Measurements from ENCODE around the gene BRAF. TPM values are rescaled to one million over a fixed set of nuclear protein-coding genes. Genes with fewer than 3 reads are reported as not detected.

The BRAF gene
- total RNA-seq, 1 donor from 2014 or later = 44.6 TPM

- H3K4me3 Mint-ChIP-seq = no peak overlapping the region
- peaks cover 23% of the 10 kb centered on the region for H3K36me3 Mint-ChIP-seq
- TF ChIP-seq CTCF (IDR thresholded peaks at IDR 0.05; ENCODE audit: unreplicated experiment) = no peak
- H3K4me1 Mint-ChIP-seq = no peaks in the 10 kb centered on the region
- peaks cover 22% of the 10 kb centered on the region for H3K9me3 Mint-ChIP-seq
- no peak overlapping the region for H3K27ac Mint-ChIP-seq
- DNase-seq (ENCODE audit: low spot score in 2 of 2, unreplicated experiment in 2 of 2) = no peak
- H3K27me3 Mint-ChIP-seq (ENCODE audit: low read depth) = no peaks in the 10 kb centered on the region
Measured at GRCh38 chr7:140881507-140882228, 43.1 kb downstream of the BRAF start.

- Mint-ChIP-seq H3K36me3 (peaks cover 28% of the 10 kb centered on the region), H3K9me3 (peaks cover 27% of the 10 kb centered on the region), H3K4me3 (no peak overlapping the region), H3K27me3 (ENCODE audit: low read depth) (no peaks in the 10 kb centered on the region), H3K27ac (no peak overlapping the region), H3K4me1 (no peaks in the 10 kb centered on the region)
- DNase-seq (ENCODE audit: low spot score in 2 of 2, unreplicated experiment in 2 of 2) = no peak
- TF ChIP-seq CTCF (IDR thresholded peaks at IDR 0.05; ENCODE audit: unreplicated experiment) = no peak
Measured at GRCh38 chr7:140877249-140877524, 47.5 kb downstream of the BRAF start.

GRCh38 chr7:140876519-140877248 is 48.0 kb downstream of the BRAF start:
- TF ChIP-seq CTCF (IDR thresholded peaks at IDR 0.05; ENCODE audit: unreplicated experiment) = no peak
- Mint-ChIP-seq H3K4me1 (no peaks in the 10 kb centered on the region), H3K9me3 (peaks cover 27% of the 10 kb centered on the region), H3K36me3 (peaks cover 28% of the 10 kb centered on the region), H3K27ac (no peak overlapping the region), H3K4me3 (no peak overlapping the region), H3K27me3 (ENCODE audit: low read depth) (no peaks in the 10 kb centered on the region)
- DNase-seq (ENCODE audit: low spot score in 2 of 2, unreplicated experiment in 2 of 2) = no peak

DNA sequence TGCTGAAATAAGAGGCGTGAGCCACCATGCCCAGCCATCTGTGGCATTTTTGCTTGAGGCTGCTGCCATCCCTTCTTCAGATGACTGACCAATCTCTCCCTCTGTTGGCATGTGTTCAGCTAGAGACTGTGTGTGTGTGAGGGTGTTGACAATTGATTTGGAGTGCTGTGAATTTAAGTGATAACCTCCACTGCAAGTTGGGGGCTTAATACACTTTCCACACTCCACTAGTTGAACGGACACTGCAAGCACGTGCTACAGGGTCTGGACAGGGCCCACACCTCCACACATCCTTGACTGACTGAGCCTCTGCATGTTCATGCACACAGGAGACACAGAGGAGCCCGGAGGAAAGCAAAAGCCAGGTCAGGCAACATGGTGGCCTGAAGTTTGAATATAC is 51.3 kb downstream of the BRAF start:
- H3K36me3 Mint-ChIP-seq = peaks cover 14% of the 10 kb centered on the region
- H3K4me3 Mint-ChIP-seq = no peak overlapping the region
- H3K4me1 Mint-ChIP-seq = no peaks in the 10 kb centered on the region
- peaks cover 15% of the 10 kb centered on the region for H3K9me3 Mint-ChIP-seq
- H3K27me3 Mint-ChIP-seq (ENCODE audit: low read depth) = no peaks in the 10 kb centered on the region
- TF ChIP-seq CTCF (IDR thresholded peaks at IDR 0.05; ENCODE audit: unreplicated experiment) = no peak
- no peak for DNase-seq (ENCODE audit: low spot score in 2 of 2, unreplicated experiment in 2 of 2)
- no peak overlapping the region for H3K27ac Mint-ChIP-seq

DNA sequence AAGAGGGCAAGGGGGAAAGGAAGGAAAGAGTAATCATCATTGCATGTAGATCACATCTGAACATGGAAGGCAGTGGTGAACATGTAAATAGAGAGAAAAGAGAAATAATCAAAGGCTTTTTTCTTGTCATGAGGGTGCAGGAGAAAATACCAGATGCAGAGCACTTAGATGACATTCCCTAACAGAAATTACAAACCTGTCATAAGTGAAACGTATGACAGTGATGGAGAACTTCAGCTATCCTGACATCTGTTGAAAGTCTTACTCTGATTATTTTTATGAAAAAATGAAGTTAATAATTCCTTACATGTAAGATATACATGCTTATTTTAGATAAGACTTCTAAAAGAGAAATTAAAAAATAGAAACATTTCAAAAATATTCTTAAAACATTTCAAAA is 54.7 kb downstream of the BRAF start:
- H3K4me1 Mint-ChIP-seq = no peaks in the 10 kb centered on the region
- H3K36me3 Mint-ChIP-seq = peaks cover 7% of the 10 kb centered on the region
- no peaks in the 10 kb centered on the region for H3K27me3 Mint-ChIP-seq (ENCODE audit: low read depth)
- DNase-seq (ENCODE audit: low spot score in 2 of 2, unreplicated experiment in 2 of 2) = no peak
- H3K4me3 Mint-ChIP-seq = no peak overlapping the region
- no peak for TF ChIP-seq CTCF (IDR thresholded peaks at IDR 0.05; ENCODE audit: unreplicated experiment)
- peaks cover 4% of the 10 kb centered on the region for H3K9me3 Mint-ChIP-seq
- no peak overlapping the region for H3K27ac Mint-ChIP-seq
